Heart left ventricle (tissue), 13 donors: ENCODE measurements around the gene SLC43A1.

Experiments
- CTCF ChIP-seq, 12 donors: fragments of 200-600 bp; sonication (generic) in 4 of 12; IDR thresholded peaks; one replicate each; pipeline versions ENCODE4 v1.5.0 to v1.8.0; 2018 to 2022; ENCODE audit warnings: antibody characterized with exemption in 12 of 12, mild to moderate bottlenecking in 5 of 12
- POLR2A ChIP-seq, 2 donors: fragments of 450-650 bp; IDR thresholded peaks; one replicate each; pipeline ENCODE4 v1.6.1; 2017; ENCODE audit warnings: antibody characterized with exemption in 2 of 2, mild to moderate bottlenecking in 2 of 2, moderate library complexity in 2 of 2
- donor health status: ischemic (EF 13 %, LVEDD 7.1; RV severe dilation, severe dysfunction).
- donor health status: DM: no; HTN: yes; CAD: no.
- donor health status: DM: no; HTN: no; CAD: no.
- donor health status: ischemic (EF 25% LVEDD 6.9; RV normal size, moderate dysfunction).
- donor health status: ischemic (EF 25% LVEDD 5.7; RV mildly dilated, moderate dysfunction).
- donor health status: ischemic (EF 35%, LVEDD 5.7; RV mildly dilated, moderate dysfunction).
- donor health status: nonischemic (EF 11% LVEDD 7.7; RV severe dilation, severe dysfunction).
- donor health status: DM: yes; HTN: yes; CAD: no.
- donor health status: PGD.
- donor health status: ischemic (EF 29% LVEDD 5.4; RV normal size, mild dysfunction).
- donor health status: nonischemic (EF 23%, LVEDD 6.1; RV moderate dilation, normal function).

- no peak for TF ChIP-seq CTCF (IDR thresholded peaks at IDR 0.05)
- no peak for TF ChIP-seq POLR2A (IDR thresholded peaks at IDR 0.05)
These were observed 550 bp upstream of the SLC43A1 start for GRCh38 chr11:57516061-57516443.
